GM23248 (cell line): Measurements from ENCODE around the gene SLC35F3.

ENCODE experiments used
- EZH2 ChIP-seq: fragments of 200-600 bp; sonication (generic); IDR thresholded peaks from 2 replicates; pipeline ENCODE4 v1.6.1; 2018; ENCODE audit warnings: antibody characterized with exemption, mild to moderate bottlenecking; ENCODE audit not compliant: insufficient read depth, poor library complexity, severe bottlenecking
- EZH2phosphoT487 ChIP-seq: fragments of 200-600 bp; sonication (generic); IDR thresholded peaks from 2 replicates; pipeline ENCODE4 v1.6.1; 2018; ENCODE audit warnings: antibody characterized with exemption, moderate library complexity, mild to moderate bottlenecking, low read depth; ENCODE audit not compliant: insufficient read depth

DNA sequence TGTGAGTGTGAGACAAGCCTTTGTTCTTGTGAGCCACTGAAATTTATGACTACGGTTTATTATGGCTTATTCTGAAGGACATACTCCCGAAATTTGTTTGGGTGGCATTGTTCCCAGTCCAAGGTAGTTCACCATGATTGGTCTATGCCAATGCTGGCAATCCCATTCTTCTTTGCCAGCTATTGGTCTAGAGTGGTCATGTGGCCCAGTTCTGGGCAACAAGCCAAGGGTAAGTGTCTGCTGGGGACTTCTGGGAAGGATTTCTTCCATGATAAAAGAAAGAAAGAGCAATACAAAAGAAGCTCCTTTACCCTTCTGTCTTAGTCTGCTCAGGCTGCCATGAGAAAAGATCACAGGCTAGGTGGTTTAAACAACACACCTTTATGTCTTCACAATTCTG, 201.6 kb downstream of the SLC35F3 start:
- TF ChIP-seq EZH2 = no peak
- no peak for TF ChIP-seq EZH2phosphoT487
